Astrocyte of the spinal cord (primary cell): ENCODE data around the gene MTHFS.

ENCODE experiments used
- DNase-seq: peaks from one replicate; pipeline ENCODE4 v3.0.0; 2011; ENCODE audit warnings: low read depth, low spot score
- H3K4me3 ChIP-seq: 2 replicates; pipeline ENCODE4 v1.5.1; 2011; ENCODE audit warnings: low read depth, mild to moderate bottlenecking, low read length, moderate library complexity
- in situ Hi-C: cut with HindIII; loops from 2 replicates; pipeline ENCODE4 v1.10.0; 2017; ENCODE audit warnings: low sequenced_read_pairs
- TF ChIP-seq, protein P1 (sequence below): IDR thresholded peaks from 2 replicates; pipeline ENCODE4 v1.5.1; 2012; ENCODE audit warnings: low read depth, mild to moderate bottlenecking, low read length, inconsistent platforms

MTHFS gene

DNA sequence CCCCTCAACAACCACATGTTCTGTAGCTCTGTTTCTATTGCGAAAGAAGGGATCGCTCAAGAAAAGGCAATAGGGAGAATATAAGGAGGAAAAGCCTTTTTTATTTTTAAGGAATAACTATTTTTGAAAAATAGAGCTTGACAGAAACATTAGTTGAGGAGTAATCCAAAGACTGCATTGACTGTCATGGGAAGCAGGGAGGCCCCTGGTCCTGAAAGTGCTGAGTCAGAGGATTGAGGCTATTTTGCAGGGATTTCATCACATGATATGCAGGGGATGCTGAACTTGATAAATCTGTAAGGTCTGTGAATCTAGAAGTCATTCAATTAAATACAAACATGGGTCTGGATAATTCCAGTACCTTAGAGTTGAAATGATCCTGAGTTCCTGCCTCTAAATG is 92.0 kb downstream of the MTHFS start:
- H3K4me3 ChIP-seq = no peak overlapping the region
- no peak for DNase-seq
- TF ChIP-seq, protein P1, sequence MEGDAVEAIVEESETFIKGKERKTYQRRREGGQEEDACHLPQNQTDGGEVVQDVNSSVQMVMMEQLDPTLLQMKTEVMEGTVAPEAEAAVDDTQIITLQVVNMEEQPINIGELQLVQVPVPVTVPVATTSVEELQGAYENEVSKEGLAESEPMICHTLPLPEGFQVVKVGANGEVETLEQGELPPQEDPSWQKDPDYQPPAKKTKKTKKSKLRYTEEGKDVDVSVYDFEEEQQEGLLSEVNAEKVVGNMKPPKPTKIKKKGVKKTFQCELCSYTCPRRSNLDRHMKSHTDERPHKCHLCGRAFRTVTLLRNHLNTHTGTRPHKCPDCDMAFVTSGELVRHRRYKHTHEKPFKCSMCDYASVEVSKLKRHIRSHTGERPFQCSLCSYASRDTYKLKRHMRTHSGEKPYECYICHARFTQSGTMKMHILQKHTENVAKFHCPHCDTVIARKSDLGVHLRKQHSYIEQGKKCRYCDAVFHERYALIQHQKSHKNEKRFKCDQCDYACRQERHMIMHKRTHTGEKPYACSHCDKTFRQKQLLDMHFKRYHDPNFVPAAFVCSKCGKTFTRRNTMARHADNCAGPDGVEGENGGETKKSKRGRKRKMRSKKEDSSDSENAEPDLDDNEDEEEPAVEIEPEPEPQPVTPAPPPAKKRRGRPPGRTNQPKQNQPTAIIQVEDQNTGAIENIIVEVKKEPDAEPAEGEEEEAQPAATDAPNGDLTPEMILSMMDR = no peak
- in situ Hi-C loops = no loop called here

DNA sequence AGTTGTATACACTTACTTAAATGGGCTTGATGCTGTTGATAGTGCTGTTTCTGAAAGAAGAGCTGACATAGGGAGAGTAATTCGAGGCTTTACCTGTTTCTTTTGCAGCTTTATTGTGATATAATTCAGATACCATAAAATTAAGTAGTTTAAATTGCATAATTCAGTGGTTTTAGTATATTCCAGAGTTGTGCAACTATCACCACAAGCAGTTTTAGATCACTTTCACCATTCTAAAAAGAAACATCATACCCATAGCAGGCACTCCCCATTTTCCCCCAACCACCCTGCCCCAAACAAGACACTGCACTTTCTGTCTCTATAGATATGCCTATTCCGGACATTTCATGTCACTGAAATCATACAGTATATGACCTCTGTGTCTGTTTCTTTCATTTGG is 98.5 kb downstream of the MTHFS start:
- in situ Hi-C loops = no loop called here
- TF ChIP-seq, protein P1 = no peak
- no peak for DNase-seq
- H3K4me3 ChIP-seq = no peak overlapping the region
